Stimulated activated CD4-positive, alpha-beta T cell treated with anti-CD3 and anti-CD28 coated beads, Interleukin-4, amount 100 ng/mL, for 48 hours (primary cell): Measurements from ENCODE around the gene GLTPD2.
A peak's percentile ranks its signal among the peaks of the same experiment; 100 is the strongest.

Experiments
- DNase-seq, 2 donors: peaks; one replicate each; pipeline ENCODE4 v3.0.0-alpha.2; 2020; ENCODE audit warnings: low read depth in 2 of 2

The GLTPD2 gene

DNA sequence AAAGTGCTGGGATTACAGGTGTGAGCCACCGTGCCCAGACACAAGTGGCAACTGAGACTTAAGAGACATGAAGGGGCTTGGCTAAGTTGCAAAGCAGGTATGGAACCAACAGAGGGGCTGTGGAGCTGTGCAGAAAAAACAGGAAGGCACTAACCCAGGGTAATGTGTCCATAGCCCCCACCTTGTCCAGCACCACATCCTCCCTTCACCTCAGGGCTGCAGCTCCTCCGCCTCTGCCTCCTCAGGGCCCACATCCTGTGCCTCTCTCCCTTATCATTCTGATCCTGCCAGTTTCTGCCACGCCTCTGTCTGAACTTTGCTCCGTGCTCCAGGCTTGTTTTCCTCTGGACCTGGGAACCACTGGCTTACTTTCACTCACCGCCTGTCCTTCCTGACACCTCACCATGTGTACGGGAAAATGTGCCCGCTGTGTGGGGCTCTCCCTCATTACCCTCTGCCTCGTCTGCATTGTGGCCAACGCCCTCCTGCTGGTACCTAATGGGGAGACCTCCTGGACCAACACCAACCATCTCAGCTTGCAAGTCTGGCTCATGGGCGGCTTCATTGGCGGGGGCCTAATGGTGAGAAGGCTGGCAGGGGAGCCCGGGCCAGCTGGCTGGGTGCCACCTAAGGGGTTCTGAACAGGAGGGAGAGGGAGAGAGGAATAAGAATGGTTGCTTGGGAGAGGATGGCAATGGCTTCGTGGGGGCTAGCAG lies 17.1 kb upstream of the GLTPD2 start, which contains the start of gene TM4SF5:
Gene TM4SF5 (plus strand): TSS at position 368 of the 716 bp plus-strand sequence. CDS start 37 bp downstream, at position 405.
- DNase-seq: no peak

DNA sequence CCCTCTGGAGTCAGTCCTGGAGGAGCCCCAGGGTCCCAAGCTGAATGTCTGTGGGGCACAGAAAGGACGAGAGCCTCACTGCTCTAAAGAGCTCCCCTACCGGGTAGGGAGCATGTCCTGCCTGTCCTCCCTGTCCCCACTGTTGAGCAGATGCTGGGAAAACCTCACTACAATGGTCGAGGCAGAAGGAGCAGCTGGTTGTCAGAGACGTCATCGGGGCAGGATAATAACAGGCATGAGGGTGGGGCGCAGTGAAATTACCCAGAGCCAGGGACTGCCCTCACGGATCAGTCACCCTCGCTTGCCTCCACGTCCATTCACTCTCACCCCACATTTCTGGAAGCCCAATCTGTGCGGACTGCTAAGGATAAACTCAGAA lies 16.5 kb upstream of the GLTPD2 start:
- no peak for DNase-seq

DNA sequence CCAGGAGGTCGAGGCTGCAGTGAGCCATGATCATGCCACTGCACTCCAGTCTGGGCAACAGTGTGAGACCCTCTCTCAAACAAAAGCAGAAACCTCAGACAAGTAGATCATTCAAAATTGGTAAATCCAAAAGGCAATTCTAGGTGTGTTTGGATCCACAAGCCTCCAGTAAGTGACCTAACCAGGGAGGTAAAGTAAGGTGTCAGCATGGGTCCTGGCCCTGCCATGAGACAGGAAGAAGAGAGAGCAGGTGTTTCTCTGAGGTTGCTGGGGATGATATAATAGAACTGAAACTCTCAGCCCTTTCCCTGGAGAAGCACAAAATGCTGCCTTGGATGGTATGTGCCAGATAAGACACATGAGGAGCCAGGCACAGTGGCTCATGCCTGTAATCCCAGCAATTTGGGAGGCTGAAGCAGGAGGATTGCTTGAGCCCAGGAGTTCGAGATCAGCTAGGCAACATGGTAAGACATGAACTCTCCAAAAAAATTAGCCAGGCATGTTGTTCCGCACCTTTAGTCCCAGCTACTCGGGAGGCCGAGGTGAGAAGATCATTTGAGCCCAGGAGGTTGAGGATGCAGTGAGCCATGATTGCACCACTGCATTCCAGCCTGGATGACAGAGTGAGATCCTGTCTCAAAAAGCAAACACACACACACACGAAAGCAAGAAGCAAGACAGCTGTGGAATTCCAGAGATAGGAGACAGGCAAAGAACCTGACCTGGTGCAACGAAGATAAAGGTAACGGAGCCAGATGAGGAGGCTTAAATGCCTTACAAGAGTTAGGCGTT lies 10.6 kb upstream of the GLTPD2 start:
- no peak for DNase-seq

DNA sequence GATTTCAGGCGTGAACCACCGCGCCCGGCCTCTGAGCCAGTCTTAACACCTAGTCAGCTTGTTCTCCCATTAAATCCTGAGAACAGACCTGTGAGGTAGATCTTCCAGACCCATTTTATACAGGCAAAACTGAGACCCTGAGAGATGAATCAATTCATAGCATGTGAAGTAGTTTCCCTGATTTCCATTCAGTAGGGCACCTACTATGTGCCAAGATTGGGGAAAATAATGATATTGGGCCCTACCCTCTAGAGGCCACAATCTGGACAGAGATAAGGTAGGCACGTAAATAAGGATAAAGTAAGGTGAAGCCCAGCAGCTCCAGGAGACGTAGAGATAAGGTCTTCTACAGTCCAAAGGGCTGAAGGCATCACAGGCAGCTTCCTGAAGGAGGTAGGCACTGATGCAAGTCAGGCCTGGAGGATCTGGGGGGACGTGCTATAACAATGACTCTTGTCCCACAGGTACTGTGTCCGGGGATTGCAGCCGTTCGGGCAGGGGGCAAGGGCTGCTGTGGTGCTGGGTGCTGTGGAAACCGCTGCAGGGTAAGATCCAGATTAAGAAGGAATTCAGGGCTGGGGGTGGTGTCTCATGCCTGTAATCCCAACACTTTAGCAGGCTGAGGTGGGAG lies 8.3 kb upstream of the GLTPD2 start:
- no peak for DNase-seq

DNA sequence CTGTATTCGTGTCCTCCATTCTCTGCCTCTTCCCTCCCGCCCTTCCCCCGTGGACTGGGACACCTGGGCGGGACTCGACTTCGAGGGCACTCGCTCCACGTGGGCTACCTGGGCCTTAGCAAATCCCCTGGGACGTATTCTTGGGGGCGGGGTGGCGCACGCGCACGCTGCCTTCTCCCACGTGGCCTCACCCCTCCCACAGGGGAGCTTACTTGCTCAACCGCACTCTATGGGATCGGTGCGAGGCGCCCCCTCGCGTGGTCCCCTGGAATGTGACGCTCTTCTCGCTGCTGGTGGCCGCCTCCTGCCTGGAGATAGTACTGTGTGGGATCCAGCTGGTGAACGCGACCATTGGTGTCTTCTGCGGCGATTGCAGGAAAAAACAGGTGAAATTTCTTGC lies 6.1 kb upstream of the GLTPD2 start:
- DNase-seq: no peak

DNA sequence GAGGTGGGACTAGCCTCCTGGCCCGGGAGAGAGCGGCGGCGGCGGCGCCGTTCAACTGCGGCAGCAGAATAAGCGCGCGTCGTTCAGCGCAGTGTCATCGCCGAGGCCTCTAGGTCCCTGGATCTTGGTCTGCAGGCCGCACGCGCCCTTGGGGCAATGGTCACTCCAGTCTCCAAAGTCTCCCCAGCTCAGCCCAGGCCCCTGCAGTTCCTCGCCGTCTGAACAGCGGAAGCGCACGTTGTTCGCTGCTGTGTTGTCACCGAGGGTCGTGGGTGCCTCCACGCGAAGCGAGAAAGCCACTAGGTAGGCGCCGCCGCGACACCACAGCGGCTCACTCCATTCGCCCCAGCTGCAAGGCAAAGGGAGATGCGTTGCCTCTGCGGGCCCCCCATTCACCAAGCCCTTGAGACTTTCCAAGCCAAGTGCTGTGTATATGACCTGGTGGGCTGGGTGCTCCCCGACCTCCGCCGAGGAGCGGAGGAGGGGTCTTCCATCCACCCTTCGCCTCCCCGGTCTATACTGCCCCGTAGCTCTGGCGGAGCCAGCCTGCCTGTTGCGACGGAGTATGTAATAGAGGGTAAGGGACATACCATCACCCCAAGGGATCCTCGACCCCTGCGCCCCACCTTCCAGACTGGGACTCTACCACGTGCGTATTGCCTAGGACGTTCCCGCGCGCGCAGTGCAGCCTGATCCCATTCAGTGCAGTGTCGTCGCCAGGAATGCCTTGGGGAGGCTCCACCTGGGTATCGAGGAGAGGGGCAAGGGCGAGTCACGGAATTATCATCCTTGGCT lies 3.3 kb upstream of the GLTPD2 start:
- DNase-seq: no peak

DNA sequence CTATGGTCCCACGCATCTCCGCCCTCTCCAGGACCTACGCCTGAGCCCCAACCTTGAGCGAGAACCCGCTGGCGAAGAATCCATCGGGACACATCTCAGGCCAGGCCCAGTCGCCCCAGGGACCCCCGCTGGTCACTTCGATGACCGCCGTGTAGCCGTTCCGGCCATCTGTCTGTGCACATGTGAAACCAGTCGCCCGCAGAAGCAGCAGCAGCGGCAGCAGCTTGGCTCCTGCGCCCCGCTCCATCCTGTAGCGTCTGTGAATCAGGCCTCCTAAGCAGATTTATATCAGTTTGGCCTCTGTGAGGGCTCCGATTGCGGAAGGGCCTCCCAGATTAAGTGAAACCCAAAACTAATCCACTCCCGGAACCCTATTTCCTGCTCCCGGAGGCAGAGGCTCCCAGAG lies 2.7 kb upstream of the GLTPD2 start, which contains the start of gene VMO1:
Gene VMO1 (minus strand): TSS at position 259 of the 406 bp plus-strand sequence. CDS start 12 bp downstream, at position 247.
- DNase-seq: no peak

DNA sequence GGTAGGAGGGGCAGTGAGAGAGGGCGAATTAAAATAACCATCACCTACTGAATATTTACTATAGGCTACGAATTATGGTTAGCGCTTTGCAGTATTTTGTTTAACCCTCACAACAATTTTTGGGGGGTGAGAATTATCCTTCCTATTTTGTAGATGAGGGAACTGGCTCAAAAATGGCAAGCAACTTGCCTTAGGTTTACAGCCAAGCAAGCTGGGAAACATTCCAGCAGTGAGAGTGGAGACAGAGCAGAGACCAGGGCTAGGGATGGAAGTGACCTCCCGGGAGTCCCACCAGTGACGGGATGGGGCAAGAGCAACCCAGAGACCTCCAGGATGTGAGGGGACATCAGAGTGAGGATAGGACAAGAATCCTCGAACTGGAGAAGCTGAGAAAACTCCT lies 2.2 kb upstream of the GLTPD2 start:
- no peak for DNase-seq

DNA sequence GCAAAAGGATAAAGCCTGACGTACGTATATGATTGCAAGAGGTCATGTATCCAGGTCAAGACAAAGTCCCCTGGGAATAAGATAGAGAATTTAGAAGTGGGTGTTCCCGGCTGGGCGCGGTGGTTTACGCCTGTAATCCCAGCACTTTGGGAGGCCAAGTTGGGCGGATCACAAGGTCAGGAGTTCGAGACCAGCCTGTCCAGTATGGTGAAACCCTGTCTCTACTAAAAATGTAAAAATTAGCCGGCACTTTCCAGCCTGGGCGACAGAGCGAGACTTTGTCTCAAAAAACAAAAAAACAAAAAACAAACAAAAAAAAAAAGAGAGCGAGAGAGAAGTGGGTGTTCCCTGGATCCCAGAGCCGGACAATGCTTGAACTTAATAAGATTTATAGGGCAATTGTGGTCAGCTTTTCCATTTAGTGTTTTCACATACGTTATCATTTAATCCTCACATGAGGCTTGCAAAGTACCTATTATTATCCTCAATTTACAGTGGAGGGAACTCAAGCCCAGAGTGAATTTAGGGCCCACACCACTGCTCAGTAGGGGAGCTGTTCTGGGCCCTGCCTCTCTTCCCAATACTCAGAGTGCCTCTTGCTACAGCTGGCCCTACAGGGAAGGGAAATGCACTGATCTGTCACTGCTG lies 481 bp upstream of the GLTPD2 start:
- DNase-seq: no peak

DNA sequence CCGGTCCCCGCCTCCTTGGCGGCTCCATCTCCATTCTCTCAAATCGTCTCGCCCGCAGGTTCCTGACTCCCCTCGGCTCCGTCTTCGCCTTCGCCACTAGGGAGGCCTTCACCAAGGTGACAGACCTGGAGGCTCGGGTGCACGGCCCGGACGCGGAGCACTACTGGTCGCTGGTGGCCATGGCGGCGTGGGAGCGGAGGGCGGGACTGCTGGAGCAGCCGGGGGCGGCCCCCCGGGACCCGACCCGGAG lies 862 bp downstream of the GLTPD2 start:
- no peak for DNase-seq

DNA sequence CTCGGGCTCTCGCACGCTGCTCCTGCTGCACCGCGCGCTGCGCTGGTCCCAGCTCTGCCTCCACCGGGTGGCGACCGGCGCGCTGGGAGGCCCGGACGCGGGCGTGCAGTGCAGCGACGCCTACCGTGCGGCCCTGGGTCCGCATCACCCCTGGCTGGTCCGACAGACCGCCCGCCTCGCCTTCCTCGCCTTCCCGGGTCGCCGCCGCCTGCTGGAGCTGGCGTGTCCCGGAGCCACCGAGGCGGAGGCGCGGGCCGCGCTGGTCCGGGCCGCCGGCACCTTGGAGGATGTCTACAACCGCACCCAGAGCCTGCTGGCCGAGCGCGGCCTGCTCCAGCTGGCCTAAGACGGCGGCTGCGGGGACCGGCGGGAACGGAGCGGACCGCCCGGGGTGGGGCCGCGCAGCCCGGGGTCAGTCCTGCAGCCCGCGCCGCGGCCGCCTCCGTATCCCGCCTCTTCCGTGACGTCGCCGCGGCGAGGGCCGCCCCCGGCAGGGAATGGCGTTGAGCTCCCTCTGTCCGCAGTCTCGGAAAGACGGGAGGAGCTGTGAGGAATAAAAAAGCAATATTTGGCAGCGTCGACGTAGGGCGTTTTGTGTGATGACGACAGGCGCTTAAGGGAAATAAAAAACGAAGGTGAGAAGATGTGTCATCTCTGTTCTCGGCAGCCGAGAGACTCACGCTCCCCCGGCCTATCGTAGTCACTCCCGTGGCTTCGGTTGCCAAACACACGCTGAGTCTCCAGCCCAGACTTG lies 1.4 kb downstream of the GLTPD2 start:
- DNase-seq: peak; percentile 66 to 78

DNA sequence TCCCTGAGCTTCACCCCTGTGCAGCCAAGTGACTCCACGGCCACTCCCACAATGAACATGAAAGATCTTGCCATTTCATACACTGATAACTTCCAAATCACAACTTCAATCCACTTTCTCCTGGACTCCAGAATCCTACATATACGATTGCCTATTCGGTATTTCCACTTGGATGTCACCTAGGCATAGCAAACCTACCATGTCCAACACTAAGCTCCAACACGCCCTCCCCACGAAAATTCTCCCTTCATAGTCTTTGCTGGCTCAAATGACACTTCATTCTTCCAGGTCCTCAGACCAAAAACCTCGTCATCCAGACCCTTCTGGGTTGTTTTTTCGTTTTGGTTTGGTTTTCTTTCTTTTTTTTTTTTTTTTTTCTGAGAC lies 1.9 kb downstream of the GLTPD2 start:
- DNase-seq: no peak

DNA sequence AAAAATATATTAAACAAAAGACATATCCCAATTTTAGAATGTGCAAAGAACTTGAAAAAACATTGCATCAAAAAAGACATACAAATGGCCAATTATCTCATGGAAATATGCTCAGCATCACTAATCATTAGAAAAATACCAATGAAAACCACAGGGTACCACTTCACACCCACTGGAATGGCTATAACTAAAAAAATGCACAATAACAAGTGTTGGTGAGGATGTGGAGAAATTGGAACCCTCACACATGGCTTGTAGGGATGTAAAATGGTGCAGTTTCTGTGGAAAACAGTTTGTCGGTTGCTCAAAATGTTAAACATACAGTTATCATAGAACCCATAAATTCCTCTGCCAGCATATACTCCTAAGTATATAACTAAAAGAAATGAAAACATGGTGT lies 6.4 kb downstream of the GLTPD2 start:
- DNase-seq: no peak

DNA sequence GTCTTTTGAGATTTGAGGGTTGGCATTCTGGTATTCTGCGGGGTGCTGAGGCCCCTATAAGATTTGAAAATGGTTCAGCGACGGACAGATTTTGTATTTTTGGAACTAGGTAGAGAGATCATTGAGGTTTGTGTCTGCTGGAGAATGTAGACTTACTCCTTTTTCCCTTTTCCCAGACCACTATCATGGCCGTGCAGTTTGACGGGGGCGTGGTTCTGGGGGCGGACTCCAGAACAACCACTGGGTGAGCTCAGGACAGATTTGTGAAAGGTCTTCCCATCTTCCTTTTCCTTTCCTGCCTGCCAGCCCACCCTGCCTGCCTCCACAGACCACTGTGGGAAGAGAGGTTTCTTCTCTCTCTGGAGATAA lies 7.8 kb downstream of the GLTPD2 start:
- no peak for DNase-seq

DNA sequence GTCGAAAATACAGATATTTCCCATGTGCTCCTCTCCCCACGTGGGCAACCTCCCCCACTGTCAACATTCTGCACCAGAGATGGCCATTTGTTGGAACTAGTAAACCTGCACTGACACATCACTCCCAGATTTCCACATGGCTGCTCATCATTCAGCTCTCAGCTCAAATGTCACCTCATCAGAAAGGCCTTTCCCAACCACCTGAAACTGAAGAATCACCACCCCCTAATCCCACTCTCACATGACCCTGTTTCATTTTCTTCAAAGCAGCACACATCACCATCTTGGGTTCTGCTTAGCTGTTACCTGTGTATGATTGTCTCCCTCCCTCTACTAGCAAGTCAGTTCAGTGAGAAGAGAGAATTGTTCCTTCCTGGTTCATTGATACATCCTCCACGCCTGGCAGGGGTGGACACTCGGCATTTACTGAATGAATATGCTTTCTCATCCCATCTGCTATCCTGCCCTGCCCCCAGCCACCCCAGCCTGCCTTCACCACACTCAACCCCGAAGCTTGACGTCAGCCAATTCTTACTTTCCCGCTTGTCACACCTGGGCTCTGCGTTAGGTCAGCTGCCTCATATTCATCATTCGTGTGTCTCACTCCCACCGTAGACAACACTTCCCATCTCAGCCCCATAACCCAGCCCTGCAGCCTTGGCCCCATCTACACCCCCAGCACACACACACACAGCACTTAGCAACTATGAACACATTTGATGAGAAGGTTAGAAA lies 11.9 kb downstream of the GLTPD2 start:
- DNase-seq: no peak

DNA sequence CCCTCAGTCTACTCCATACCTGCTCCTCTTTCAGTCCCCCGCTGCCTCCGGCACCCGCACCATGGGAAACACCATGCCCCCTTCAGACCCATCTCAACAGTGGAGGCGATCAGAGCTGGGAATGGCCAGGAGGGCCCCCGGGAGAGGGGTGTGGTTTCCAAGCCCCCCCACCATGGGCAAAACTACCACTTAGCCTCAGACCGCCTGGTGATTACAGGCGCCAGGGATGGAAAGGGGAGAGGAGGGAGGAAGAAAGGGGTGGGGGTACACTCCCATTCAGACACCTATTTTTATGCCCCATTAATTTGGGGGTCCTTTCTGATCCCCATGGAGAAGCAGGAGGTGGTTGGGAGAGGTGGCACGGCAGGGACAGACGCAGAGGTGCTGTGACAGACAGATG lies 13.5 kb downstream of the GLTPD2 start, which contains the start of gene C17orf114:
Gene C17orf114 (minus strand): TSS at position 101 of the 400 bp plus-strand sequence.
- DNase-seq: no peak

DNA sequence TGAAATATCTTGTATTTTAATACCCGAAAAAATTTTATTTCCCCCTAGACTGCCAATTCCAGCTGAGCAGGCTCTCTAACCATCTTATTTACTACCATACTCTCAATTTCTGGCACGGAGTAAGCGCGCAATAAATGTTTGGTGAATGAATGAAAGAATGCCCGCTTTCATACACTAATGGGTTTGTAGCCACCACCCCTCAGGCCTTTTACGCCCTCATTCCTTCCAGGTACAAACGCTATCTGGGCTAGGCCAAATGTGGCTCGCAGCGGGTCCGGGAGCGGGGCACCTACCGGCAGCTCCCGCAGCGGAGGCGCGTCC lies 17.7 kb downstream of the GLTPD2 start:
- DNase-seq: no peak

DNA sequence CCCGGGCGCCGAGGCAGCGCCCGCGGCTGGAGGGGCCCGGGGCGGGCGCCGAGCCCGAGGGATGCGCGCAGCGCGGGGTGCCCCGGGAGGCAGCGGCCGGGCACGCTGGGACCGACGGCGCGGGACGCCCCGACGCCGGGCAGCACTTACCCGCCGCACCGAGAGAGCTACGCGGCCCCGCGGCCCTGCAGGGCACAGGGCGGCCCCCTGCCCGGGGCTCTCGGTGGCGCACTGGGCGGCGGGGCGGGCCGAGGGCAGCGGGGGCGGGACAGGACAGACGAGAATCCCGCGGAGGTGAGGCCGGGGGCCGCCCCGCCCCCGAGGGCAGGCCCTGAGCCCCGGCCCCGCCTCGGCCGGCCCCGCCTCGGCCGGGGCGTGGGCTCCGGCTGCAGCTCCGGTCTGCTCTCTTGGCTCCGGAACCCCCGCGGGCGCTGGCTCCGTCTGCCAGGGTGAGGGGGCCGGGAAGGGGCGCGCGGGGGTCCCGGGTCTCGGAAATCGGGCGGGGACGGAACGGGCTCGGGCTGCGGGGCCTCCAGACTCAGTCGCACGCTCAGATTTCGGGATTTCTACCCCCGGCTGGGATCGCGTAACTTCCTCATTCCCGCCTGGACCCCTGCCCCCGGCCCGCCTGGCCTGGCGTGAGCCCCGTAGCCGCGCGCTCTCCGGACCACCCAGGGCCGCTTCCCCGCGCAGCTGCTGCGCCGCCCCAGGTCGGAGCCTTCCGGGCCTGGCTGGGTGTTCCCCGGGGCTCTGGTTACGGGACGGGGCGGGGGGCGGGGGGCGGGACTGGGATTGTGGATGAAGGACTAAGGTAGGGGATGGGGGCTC lies 18.2 kb downstream of the GLTPD2 start, which contains the start of gene PLD2:
Gene PLD2 (plus strand): TSS at position 376 of the 828 bp plus-strand sequence. CDS start 621 bp downstream, outside the sequence.
- DNase-seq: peak; percentile 81 to 90
